ENCODE results near the gene SP100. TPM values are rescaled to one million over a fixed set of nuclear protein-coding genes. Genes with fewer than 3 reads are reported as not detected.

The SP100 gene
- total RNA-seq, 1 experiment from 2014 or later, result 69.7 TPM

- DNase-seq (ENCODE audit: extremely low read depth, low read depth), result no peak
These were observed 105.4 kb downstream of the SP100 start for GRCh38 chr2:230521386-230521785.

- no peak for DNase-seq (ENCODE audit: extremely low read depth, low read depth)
These were observed 109.7 kb downstream of the SP100 start for GRCh38 chr2:230525682-230526081.

- no peak for DNase-seq (ENCODE audit: extremely low read depth, low read depth)
These were observed 121.6 kb downstream of the SP100 start for GRCh38 chr2:230537531-230537976.

- DNase-seq (ENCODE audit: extremely low read depth, low read depth), result no peak
These were observed 124.3 kb downstream of the SP100 start for GRCh38 chr2:230540332-230540731.

GRCh38 chr2:230541934-230542380 is 126.0 kb downstream of the SP100 start:
- DNase-seq (ENCODE audit: extremely low read depth, low read depth), result no peak

- no peak for DNase-seq (ENCODE audit: extremely low read depth, low read depth)
These were observed 126.8 kb downstream of the SP100 start for GRCh38 chr2:230542751-230543150.

- DNase-seq (ENCODE audit: extremely low read depth, low read depth), result no peak
These were observed 136.2 kb downstream of the SP100 start for GRCh38 chr2:230552181-230552580.

- no peak for DNase-seq (ENCODE audit: extremely low read depth, low read depth)
These were observed 141.1 kb downstream of the SP100 start for GRCh38 chr2:230557065-230557464.

- no peak for DNase-seq (ENCODE audit: extremely low read depth, low read depth)
These were observed 149.1 kb downstream of the SP100 start for GRCh38 chr2:230564805-230565779.

- DNase-seq (ENCODE audit: extremely low read depth, low read depth), result no peak
These were observed 153.3 kb downstream of the SP100 start for GRCh38 chr2:230569298-230569697.

- DNase-seq (ENCODE audit: extremely low read depth, low read depth), result no peak
These were observed 155.0 kb downstream of the SP100 start for GRCh38 chr2:230570987-230571386.

GRCh38 chr2:230575642-230576324 is 159.8 kb downstream of the SP100 start:
- peak; percentile 9 for DNase-seq (ENCODE audit: extremely low read depth, low read depth)

- no peak for DNase-seq (ENCODE audit: extremely low read depth, low read depth)
These were observed 161.1 kb downstream of the SP100 start for GRCh38 chr2:230577114-230577513.

- DNase-seq (ENCODE audit: extremely low read depth, low read depth), result no peak
These were observed 162.1 kb downstream of the SP100 start for GRCh38 chr2:230578106-230578505.

- DNase-seq (ENCODE audit: extremely low read depth, low read depth), result no peak
These were observed 166.9 kb downstream of the SP100 start for GRCh38 chr2:230582851-230583283.

- no peak for DNase-seq (ENCODE audit: extremely low read depth, low read depth)
These were observed 167.6 kb downstream of the SP100 start for GRCh38 chr2:230583581-230583980.

- no peak for DNase-seq (ENCODE audit: extremely low read depth, low read depth)
These were observed 170.5 kb downstream of the SP100 start for GRCh38 chr2:230586328-230586982.

GRCh38 chr2:230589025-230589424 is 173.0 kb downstream of the SP100 start:
- no peak for DNase-seq (ENCODE audit: extremely low read depth, low read depth)

GRCh38 chr2:230589497-230590015 is 173.6 kb downstream of the SP100 start:
- DNase-seq (ENCODE audit: extremely low read depth, low read depth), result no peak

GRCh38 chr2:230590333-230590732 is 174.3 kb downstream of the SP100 start:
- no peak for DNase-seq (ENCODE audit: extremely low read depth, low read depth)

- no peak for DNase-seq (ENCODE audit: extremely low read depth, low read depth)
These were observed 175.8 kb downstream of the SP100 start for GRCh38 chr2:230591850-230592249.

Measured in NCI-H460 (cell line).